Measurements from ENCODE around the gene FSD1L. TPM values are rescaled to one million over a fixed set of nuclear protein-coding genes. Genes with fewer than 3 reads are reported as not detected.

The FSD1L gene
- total and polyA plus RNA-seq, 2 of the 13 experiments (the other 11 are each of a cell fraction or from before 2014, with no cell fraction given) = 4.1 to 5.1 TPM

DNA sequence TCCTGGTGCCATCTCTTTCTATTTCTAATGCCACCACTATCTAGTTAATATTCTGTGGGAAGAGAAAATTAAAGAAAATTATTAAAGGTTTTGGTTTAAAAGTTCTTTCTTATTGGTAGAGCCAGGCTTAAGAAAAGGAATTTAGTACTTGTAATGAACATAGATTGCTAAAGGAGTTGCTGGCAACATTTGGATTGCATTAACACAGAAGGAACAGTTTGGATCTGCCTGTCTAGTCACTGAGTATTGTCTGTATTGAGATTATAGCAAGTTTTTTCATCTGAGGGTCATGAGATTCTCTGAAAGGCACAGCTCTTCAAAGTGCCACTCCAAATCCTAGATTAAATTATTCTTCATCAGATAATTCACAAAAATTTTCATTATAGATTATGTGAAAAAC lies 32.0 kb downstream of the FSD1L start:
- no peak for FAIRE-seq
- Histone ChIP-seq H4K20me1 (ENCODE audit: insufficient read depth, low read length) (no peaks in the 10 kb centered on the region), H3K9me3 (ENCODE audit: low read length) (no peaks in the 10 kb centered on the region), H3K4me1 (ENCODE audit: insufficient read depth, low read length) (peaks cover 10% of the 10 kb centered on the region; the same call in 1 of the 2 replicates), H2AFZ (ENCODE audit: low read length) (no peak overlapping the region), H3K79me2 (ENCODE audit: insufficient read depth, low read length) (no peaks in the 10 kb centered on the region), H3K4me2 (ENCODE audit: low read depth, low read length) (no peak overlapping the region), H3K9ac (ENCODE audit: insufficient read depth, low read depth, low read length) (no peak overlapping the region), H3K27ac (ENCODE audit: extremely low read length, insufficient read depth, low read length) (no peak overlapping the region), H3K27me3 (ENCODE audit: control insufficient read depth in 1 of 2, insufficient read depth in 2 of 2, low read length in 2 of 2) (no peaks in the 10 kb centered on the region), H3K36me3 (replicated peaks in 1 of 2; ENCODE audit: control insufficient read depth in 1 of 2, insufficient read depth in 2 of 2, low read length in 2 of 2) (peaks cover 0 to 9% of the 10 kb centered on the region in 2 experiments; a peak in 1 of 5 replicates), H3K4me3 (replicated peaks in 1 of 3; ENCODE audit: insufficient read depth in 1 of 3, low read depth in 2 of 3, low read length in 3 of 3) (no peak overlapping the region)
- ATAC-seq = no peak
- BruUV-seq (replicated peaks) = no TSS peak
- no peak for DNase-seq (ENCODE audit: low spot score)
- intact Hi-C loops (cut with micrococcal nuclease; ENCODE audit: unreplicated experiment) (no loop called here), in situ Hi-C loops (cut with HindIII; ENCODE audit: extremely low pct_ligation_motif_present, low pct_unique_long_range_greater_than_20kb) (no loop called here)
- POLR2A ChIA-PET = no interaction called here
- CTCF ChIA-PET (ENCODE audit: low intra/inter-chr PET ratio, low total read pairs) = no interaction called here
- TF ChIP-seq SRSF9 (IDR thresholded peaks at IDR 0.05; ENCODE audit: borderline replicate concordance, insufficient read depth, low read depth, low read length, poor library complexity, severe bottlenecking) (no peak), ZNF446 (CRISPR knock-in tag; IDR thresholded peaks at IDR 0.05) (no peak), SRSF4 (IDR thresholded peaks at IDR 0.05; ENCODE audit: low read depth, low read length, poor library complexity, severe bottlenecking) (no peak), SAFB2 (CRISPR knock-in tag; IDR thresholded peaks at IDR 0.05; ENCODE audit: borderline replicate concordance, low read depth) (no peak), NONO (IDR thresholded peaks at IDR 0.05) (no peak), NONO (CRISPR knock-in tag; conservative IDR thresholded peaks at IDR 0.05) (no peak), ZNF143 (CRISPR knock-in tag; IDR thresholded peaks at IDR 0.05) (no peak), ZNF337 (CRISPR knock-in tag; IDR thresholded peaks at IDR 0.05; ENCODE audit: borderline replicate concordance, low read depth) (no peak), NFE2L2 (IDR thresholded peaks at IDR 0.05; ENCODE audit: low read length) (no peak), ZNF329 (CRISPR knock-in tag; IDR thresholded peaks at IDR 0.05; ENCODE audit: low read depth) (no peak), ZNF550 (CRISPR knock-in tag; IDR thresholded peaks at IDR 0.05; ENCODE audit: borderline replicate concordance) (no peak)
- TF ChIP-seq, protein P1, sequence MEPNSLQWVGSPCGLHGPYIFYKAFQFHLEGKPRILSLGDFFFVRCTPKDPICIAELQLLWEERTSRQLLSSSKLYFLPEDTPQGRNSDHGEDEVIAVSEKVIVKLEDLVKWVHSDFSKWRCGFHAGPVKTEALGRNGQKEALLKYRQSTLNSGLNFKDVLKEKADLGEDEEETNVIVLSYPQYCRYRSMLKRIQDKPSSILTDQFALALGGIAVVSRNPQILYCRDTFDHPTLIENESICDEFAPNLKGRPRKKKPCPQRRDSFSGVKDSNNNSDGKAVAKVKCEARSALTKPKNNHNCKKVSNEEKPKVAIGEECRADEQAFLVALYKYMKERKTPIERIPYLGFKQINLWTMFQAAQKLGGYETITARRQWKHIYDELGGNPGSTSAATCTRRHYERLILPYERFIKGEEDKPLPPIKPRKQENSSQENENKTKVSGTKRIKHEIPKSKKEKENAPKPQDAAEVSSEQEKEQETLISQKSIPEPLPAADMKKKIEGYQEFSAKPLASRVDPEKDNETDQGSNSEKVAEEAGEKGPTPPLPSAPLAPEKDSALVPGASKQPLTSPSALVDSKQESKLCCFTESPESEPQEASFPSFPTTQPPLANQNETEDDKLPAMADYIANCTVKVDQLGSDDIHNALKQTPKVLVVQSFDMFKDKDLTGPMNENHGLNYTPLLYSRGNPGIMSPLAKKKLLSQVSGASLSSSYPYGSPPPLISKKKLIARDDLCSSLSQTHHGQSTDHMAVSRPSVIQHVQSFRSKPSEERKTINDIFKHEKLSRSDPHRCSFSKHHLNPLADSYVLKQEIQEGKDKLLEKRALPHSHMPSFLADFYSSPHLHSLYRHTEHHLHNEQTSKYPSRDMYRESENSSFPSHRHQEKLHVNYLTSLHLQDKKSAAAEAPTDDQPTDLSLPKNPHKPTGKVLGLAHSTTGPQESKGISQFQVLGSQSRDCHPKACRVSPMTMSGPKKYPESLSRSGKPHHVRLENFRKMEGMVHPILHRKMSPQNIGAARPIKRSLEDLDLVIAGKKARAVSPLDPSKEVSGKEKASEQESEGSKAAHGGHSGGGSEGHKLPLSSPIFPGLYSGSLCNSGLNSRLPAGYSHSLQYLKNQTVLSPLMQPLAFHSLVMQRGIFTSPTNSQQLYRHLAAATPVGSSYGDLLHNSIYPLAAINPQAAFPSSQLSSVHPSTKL (CRISPR knock-in tag; IDR thresholded peaks at IDR 0.05) = no peak

Measured in HepG2 (cell line).